Vagina (tissue), 2 donors: Measurements from ENCODE around the gene TTC1. TPM values are rescaled to one million over a fixed set of nuclear protein-coding genes. Genes with fewer than 3 reads are reported as not detected.

Source experiments
- DNase-seq, 2 donors: peaks; one replicate each; pipeline ENCODE4 v3.0.0-alpha.2; 2017; ENCODE audit errors: extremely low spot score in 2 of 2
- H3K27ac ChIP-seq: fragments of 200-600 bp; sonication (generic); one replicate; pipeline ENCODE4 v1.5.1; 2019
- H3K27me3 ChIP-seq: fragments of 200-600 bp; sonication (generic); one replicate; pipeline ENCODE4 v1.5.1; 2019
- H3K36me3 ChIP-seq, 2 donors: fragments of 200-600 bp; sonication (generic); one replicate each; pipeline ENCODE4 v1.5.1; 2017 to 2019
- H3K4me1 ChIP-seq: fragments of 200-600 bp; sonication (generic); one replicate; pipeline ENCODE4 v1.5.1; 2019
- H3K4me3 ChIP-seq, 2 donors: fragments of 200-600 bp; sonication (generic); 1 replicate in 1 of 2; 2 replicates in 1 of 2; pipeline ENCODE4 v1.5.1; 2016 to 2019
- H3K9me3 ChIP-seq: fragments of 200-600 bp; sonication (generic); one replicate; pipeline ENCODE4 v1.5.1; 2019
- POLR2A ChIP-seq, 2 donors: fragments of 450-650 bp; IDR thresholded peaks; one replicate each; pipeline ENCODE4 v1.6.1; 2017; ENCODE audit warnings: antibody characterized with exemption in 2 of 2, mild to moderate bottlenecking in 2 of 2, moderate library complexity in 2 of 2
- POLR2AphosphoS5 ChIP-seq, 2 donors: sonication (generic); formaldehyde crosslinking; IDR thresholded peaks; one replicate each; pipeline ENCODE4 v1.9.0; 2017; ENCODE audit warnings: antibody characterized with exemption in 2 of 2, mild to moderate bottlenecking in 2 of 2, low read depth in 1 of 2; ENCODE audit not compliant: insufficient read depth in 1 of 2
- intact Hi-C: fragments of 100-400 bp; cut with DNase I; formaldehyde crosslinking; loops from one replicate; pipeline ENCODE4 v1.15.1; 2023
- total RNA-seq: library from RNA; depleted of rRNA; stranded (reverse); fragments of >200 nt; gene quantifications from one replicate; pipeline ENCODE4 v1.2.3, GENCODE V29; 2016
- TF ChIP-seq, protein P1 (sequence below), 3 experiments: fragments of 450-650 bp in 2 of 3; fragments of 200-600 bp in 1 of 3; sonication (generic) in 1 of 3; IDR thresholded peaks; one replicate each; pipeline ENCODE4 v1.5.1; 2017 to 2019; ENCODE audit warnings: antibody characterized with exemption in 3 of 3, mild to moderate bottlenecking in 2 of 3, moderate library complexity in 2 of 3

TTC1 gene
- total RNA-seq, 1 donor from 2014 or later, result 29.7 TPM

DNA sequence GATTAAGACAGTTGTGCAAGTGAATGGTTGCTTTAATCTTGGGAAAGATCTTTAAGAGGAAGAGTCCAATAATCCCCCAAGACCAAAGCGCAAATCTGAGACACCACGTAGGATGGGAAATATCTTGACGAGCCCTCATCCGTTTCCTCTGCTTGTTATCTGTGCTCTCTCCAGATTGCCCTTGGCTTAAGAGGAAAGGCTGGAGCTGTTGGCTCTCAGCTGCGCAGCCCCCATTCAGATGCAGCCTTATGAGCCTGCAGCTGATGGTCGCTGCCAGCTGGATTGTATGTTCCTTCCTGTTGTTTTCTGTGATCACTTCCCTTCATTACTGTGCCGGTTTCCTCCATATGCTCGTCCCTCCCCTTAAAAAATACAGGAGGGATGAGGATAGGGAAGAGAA lies 62.6 kb downstream of the TTC1 start:
- H3K36me3 ChIP-seq, result no peaks in the 10 kb centered on the region
- H3K4me1 ChIP-seq, result peaks cover 13% of the 10 kb centered on the region
- intact Hi-C loops, result no loop called here
- H3K9me3 ChIP-seq, result no peaks in the 10 kb centered on the region
- H3K27me3 ChIP-seq, result no peaks in the 10 kb centered on the region
- peak overlapping the region in 1 of 2 donors; percentile 19 for H3K4me3 ChIP-seq
- H3K27ac ChIP-seq, result peak overlapping the region; percentile 18
- TF ChIP-seq, protein P1, sequence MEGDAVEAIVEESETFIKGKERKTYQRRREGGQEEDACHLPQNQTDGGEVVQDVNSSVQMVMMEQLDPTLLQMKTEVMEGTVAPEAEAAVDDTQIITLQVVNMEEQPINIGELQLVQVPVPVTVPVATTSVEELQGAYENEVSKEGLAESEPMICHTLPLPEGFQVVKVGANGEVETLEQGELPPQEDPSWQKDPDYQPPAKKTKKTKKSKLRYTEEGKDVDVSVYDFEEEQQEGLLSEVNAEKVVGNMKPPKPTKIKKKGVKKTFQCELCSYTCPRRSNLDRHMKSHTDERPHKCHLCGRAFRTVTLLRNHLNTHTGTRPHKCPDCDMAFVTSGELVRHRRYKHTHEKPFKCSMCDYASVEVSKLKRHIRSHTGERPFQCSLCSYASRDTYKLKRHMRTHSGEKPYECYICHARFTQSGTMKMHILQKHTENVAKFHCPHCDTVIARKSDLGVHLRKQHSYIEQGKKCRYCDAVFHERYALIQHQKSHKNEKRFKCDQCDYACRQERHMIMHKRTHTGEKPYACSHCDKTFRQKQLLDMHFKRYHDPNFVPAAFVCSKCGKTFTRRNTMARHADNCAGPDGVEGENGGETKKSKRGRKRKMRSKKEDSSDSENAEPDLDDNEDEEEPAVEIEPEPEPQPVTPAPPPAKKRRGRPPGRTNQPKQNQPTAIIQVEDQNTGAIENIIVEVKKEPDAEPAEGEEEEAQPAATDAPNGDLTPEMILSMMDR (IDR thresholded peaks at IDR 0.05), result no peak
- no peak for TF ChIP-seq POLR2A (IDR thresholded peaks at IDR 0.05)
- TF ChIP-seq POLR2AphosphoS5 (IDR thresholded peaks at IDR 0.05; ENCODE audit: insufficient read depth in 1 of 2, low read depth in 1 of 2), result no peak
- DNase-seq, result no peak

GRCh38 chr5:160071916-160072315 lies 63.0 kb downstream of the TTC1 start:
- Histone ChIP-seq H3K9me3 (no peaks in the 10 kb centered on the region), H3K27ac (peak overlapping the region; percentile 18)

GRCh38 chr5:160075073-160075472 lies 66.1 kb downstream of the TTC1 start:
- Histone ChIP-seq H3K9me3 (no peaks in the 10 kb centered on the region), H3K36me3 (peaks cover 0 to 9% of the 10 kb centered on the region in 2 donors), H3K27ac (no peak overlapping the region), H3K4me3 (no peak overlapping the region), H3K27me3 (no peaks in the 10 kb centered on the region), H3K4me1 (peaks cover 13% of the 10 kb centered on the region)
- TF ChIP-seq POLR2A (IDR thresholded peaks at IDR 0.05), result no peak
- TF ChIP-seq, protein P1 (IDR thresholded peaks at IDR 0.05), result no peak
- TF ChIP-seq POLR2AphosphoS5 (IDR thresholded peaks at IDR 0.05; ENCODE audit: insufficient read depth in 1 of 2, low read depth in 1 of 2), result no peak
- intact Hi-C loops, result no loop called here
- no peak for DNase-seq

More at GRCh38 chr5:160071916-160072315, 63.0 kb downstream of the TTC1 start:
- DNase-seq, result no peak
- H3K4me3 ChIP-seq, result peak overlapping the region in 1 of 2 donors; percentile 9
- peaks cover 13% of the 10 kb centered on the region for H3K4me1 ChIP-seq
- H3K36me3 ChIP-seq, result peaks cover 0 to under 1% of the 10 kb centered on the region in 2 donors
- TF ChIP-seq POLR2A (IDR thresholded peaks at IDR 0.05), result no peak
- no peak for TF ChIP-seq POLR2AphosphoS5 (IDR thresholded peaks at IDR 0.05; ENCODE audit: insufficient read depth in 1 of 2, low read depth in 1 of 2)
- TF ChIP-seq, protein P1 (IDR thresholded peaks at IDR 0.05), result no peak
- intact Hi-C loops, result no loop called here
- H3K27me3 ChIP-seq, result no peaks in the 10 kb centered on the region

GRCh38 chr5:160076997-160077396 lies 68.1 kb downstream of the TTC1 start:
- TF ChIP-seq POLR2AphosphoS5 (IDR thresholded peaks at IDR 0.05; ENCODE audit: insufficient read depth in 1 of 2, low read depth in 1 of 2), result no peak
- no peak for TF ChIP-seq POLR2A (IDR thresholded peaks at IDR 0.05)
- TF ChIP-seq, protein P1 (IDR thresholded peaks at IDR 0.05), result no peak
- Histone ChIP-seq H3K9me3 (no peaks in the 10 kb centered on the region), H3K27me3 (no peaks in the 10 kb centered on the region), H3K4me1 (peaks cover 1% of the 10 kb centered on the region), H3K27ac (no peak overlapping the region), H3K36me3 (peaks cover 0 to 9% of the 10 kb centered on the region in 2 donors), H3K4me3 (no peak overlapping the region)
- no peak for DNase-seq
- intact Hi-C loops, result no loop called here

DNA sequence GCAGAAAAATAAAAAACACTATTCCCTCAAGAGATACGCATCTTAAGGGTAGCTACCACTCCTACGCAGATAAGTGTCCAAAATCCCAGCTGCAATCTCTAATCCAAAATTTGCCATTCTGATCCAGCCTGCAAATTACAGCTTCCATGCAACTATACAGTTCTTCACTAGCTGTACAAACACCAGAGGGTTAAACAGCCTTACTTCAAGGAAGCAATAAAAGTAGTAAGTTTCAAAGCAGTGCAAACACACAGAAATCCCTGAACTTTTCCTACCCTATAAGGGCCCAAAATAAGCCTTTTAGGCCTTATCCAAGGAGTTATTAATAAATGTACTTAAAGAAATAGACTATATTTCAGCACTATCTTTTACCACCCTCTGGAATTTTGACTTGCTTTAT lies 70.8 kb downstream of the TTC1 start:
- TF ChIP-seq POLR2AphosphoS5 (IDR thresholded peaks at IDR 0.05; ENCODE audit: insufficient read depth in 1 of 2, low read depth in 1 of 2), result no peak
- TF ChIP-seq, protein P1 (IDR thresholded peaks at IDR 0.05), result no peak
- TF ChIP-seq POLR2A (IDR thresholded peaks at IDR 0.05), result no peak
- peaks cover 13% of the 10 kb centered on the region for H3K4me1 ChIP-seq
- no peak overlapping the region for H3K4me3 ChIP-seq
- H3K9me3 ChIP-seq, result no peaks in the 10 kb centered on the region
- H3K36me3 ChIP-seq, result peaks cover 0 to 9% of the 10 kb centered on the region in 2 donors
- no peak overlapping the region for H3K27ac ChIP-seq
- DNase-seq, result no peak
- no peaks in the 10 kb centered on the region for H3K27me3 ChIP-seq
- intact Hi-C loops, result no loop called here
